CD4-positive, alpha-beta T cell treated with Interleukin-4 for 4 hours (primary cell): ENCODE data around the gene SMIM41.

ENCODE experiments used
- DNase-seq: peaks from one replicate; pipeline ENCODE4 v3.0.0-alpha.2; 2020

The SMIM41 gene

DNA sequence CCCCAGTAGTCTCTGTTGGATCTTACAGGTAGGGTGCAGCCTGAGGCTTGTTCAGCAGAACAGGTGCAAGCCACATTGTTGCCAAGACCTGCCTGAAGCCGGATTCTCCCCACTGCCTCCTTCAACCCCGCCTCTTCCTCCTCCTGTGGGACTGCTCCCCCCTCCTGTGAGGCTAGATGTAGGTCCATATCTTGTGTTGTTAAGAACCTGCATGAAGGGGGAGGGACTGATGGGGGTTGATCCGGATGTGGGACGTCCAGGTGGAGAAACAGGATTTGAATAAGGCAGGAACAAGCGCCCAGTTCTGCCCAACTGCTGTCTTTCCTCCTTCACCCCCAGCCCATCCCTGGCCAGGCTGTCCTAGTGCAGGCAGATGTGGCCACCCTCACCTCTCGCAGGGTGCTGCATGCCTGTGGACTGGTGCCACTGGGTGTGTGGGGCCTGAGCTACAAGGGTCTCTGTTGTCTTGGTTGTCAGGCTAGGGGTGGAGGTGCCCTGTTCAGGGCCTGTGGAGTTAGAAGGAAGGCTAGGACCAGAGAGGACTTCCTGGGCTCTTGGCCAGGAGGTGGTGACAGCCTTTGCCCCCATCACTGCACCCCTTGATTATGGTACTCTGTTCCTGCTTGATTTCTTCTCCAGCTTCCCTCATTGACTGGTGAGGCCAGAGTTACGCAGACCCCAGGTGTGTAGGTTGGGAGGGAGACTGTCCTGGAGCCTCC, 26.9 kb upstream of the SMIM41 start:
- DNase-seq = peak; percentile 14

DNA sequence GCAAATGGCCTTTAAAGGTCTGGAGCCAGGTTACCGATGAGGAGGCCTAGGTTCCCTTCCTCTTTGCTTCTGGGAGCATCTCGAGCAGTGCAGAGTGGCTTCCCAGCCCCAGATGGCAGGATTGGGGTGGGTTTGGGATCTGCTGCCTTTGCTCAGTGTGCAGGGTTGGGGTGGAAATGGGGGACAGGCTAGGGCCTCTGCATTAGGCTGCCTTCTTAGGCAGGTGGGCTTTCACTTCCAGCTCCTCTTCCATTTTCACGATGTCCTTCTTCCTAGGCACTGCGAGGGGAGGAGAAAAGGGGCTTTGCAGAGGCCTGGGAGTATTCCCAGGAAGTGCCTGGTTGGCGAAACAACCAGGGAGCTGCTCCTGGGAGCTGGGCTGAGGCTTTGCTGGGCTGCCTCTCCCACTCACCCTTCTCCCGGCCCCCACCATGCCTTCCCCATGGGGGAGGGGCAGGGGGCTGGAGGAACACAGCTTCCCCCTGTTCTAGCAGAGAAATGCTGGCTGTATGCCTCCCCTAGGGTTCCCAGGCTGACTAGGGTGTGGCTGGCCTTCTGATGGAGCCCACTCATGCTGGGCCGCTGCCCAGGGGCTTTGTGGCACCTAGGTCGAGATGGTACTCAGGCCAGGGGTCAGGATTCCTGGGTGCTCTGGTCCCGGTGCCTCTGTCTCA, 25.8 kb upstream of the SMIM41 start:
- DNase-seq = no peak

DNA sequence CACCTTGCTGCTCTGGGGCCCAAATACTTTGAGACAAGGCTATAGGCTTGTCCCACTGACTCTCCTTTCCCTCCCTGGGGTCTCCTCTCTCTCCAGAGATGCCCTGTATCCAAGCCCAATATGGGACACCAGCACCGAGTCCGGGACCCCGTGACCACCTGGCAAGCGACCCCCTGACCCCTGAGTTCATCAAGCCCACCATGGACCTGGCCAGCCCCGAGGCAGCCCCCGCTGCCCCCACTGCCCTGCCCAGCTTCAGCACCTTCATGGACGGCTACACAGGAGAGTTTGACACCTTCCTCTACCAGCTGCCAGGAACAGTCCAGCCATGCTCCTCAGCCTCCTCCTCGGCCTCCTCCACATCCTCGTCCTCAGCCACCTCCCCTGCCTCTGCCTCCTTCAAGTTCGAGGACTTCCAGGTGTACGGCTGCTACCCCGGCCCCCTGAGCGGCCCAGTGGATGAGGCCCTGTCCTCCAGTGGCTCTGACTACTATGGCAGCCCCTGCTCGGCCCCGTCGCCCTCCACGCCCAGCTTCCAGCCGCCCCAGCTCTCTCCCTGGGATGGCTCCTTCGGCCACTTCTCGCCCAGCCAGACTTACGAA, 25.2 kb upstream of the SMIM41 start:
- no peak for DNase-seq

DNA sequence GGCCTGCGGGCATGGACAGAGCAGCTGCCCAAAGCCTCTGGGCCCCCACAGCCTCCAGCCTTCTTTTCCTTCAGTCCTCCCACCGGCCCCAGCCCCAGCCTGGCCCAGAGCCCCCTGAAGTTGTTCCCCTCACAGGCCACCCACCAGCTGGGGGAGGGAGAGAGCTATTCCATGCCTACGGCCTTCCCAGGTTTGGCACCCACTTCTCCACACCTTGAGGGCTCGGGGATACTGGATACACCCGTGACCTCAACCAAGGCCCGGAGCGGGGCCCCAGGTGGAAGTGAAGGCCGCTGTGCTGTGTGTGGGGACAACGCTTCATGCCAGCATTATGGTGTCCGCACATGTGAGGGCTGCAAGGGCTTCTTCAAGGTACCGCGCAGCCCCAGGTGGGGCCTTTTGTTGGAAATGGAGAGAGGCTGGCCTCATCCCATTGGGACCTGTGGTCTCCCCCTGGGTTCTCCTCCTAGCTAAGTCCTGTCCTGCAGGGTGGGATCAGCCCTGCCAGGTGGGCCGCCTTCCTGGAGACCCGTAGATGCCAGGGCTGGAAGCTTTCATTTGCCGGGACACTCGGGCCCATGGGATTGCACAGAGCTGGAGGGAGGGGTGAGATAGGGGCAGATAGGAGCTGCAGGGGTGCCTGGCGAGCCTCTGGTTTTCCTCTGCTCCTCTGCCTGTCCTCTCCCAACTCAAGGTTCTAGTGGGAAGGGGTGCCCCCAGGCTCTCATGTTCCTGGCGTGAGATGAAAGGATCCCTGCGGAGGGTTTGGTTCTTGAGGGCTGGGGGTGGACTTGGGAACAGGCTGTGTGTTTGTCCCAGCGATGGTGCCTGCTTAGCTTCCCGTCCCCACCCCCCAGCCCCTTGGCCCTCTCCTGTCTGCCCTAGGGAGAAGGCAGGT, 24.4 kb upstream of the SMIM41 start:
- DNase-seq = no peak

DNA sequence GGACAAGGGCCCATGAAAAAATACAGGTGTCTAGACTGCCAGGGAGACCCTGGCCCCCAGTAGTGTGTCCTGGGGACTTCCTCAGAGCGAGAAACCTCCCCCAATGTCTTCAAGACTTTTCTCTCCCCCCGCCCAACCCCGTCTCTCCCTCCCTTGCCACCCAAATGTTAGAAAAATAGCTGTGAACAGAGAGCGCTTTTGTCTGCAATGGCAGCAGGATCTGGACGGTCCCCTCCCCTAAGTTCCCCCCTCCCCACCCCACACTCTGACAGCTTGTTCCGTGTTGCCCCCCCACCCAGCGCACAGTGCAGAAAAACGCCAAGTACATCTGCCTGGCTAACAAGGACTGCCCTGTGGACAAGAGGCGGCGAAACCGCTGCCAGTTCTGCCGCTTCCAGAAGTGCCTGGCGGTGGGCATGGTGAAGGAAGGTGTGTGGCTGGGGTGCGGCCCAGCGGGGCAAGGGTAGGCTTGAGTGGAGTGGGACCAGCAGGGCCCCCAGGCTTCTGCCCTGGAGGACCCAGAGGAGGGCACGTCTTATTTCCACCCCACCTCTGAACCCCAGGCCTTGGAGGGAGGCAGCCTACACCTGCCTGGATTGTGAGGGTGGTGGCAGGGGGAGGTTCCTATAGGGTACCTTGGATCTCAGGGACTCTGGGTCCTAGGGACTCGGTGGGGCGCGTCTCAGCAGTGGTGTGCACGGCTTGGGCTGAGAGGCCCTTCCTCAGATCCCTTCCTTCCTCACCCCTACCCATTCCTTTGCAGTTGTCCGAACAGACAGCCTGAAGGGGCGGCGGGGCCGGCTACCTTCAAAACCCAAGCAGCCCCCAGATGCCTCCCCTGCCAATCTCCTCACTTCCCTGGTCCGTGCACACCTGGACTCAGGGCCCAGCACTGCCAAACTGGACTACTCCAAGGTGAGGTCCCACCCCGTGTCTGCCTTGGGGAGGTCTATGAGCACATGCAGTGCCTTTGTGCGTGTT, 23.5 kb upstream of the SMIM41 start:
- no peak for DNase-seq

DNA sequence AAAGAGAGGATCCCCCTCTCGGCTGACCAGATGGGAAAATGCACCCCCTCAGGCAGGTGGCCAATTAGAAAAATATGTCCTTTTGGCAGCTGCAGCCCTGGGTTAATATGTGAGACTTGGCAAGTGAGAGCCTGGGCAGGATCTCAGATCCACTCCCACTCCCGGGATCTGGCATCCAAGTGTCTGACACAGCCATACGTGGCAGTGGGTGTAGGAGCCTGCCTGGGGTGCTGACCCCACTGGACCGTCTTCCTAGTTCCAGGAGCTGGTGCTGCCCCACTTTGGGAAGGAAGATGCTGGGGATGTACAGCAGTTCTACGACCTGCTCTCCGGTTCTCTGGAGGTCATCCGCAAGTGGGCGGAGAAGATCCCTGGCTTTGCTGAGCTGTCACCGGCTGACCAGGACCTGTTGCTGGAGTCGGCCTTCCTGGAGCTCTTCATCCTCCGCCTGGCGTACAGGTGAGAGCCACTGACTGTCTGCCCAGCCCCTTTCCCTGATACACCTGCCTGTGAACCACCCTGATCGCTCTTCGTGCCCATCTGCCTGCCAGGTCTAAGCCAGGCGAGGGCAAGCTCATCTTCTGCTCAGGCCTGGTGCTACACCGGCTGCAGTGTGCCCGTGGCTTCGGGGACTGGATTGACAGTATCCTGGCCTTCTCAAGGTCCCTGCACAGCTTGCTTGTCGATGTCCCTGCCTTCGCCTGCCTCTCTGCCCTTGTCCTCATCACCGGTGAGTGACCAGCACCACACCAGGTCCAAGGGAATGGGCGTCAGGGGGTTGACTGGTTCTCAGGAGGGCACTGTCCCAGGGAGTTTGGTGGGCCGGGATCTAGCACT, 22.5 kb upstream of the SMIM41 start:
- no peak for DNase-seq

DNA sequence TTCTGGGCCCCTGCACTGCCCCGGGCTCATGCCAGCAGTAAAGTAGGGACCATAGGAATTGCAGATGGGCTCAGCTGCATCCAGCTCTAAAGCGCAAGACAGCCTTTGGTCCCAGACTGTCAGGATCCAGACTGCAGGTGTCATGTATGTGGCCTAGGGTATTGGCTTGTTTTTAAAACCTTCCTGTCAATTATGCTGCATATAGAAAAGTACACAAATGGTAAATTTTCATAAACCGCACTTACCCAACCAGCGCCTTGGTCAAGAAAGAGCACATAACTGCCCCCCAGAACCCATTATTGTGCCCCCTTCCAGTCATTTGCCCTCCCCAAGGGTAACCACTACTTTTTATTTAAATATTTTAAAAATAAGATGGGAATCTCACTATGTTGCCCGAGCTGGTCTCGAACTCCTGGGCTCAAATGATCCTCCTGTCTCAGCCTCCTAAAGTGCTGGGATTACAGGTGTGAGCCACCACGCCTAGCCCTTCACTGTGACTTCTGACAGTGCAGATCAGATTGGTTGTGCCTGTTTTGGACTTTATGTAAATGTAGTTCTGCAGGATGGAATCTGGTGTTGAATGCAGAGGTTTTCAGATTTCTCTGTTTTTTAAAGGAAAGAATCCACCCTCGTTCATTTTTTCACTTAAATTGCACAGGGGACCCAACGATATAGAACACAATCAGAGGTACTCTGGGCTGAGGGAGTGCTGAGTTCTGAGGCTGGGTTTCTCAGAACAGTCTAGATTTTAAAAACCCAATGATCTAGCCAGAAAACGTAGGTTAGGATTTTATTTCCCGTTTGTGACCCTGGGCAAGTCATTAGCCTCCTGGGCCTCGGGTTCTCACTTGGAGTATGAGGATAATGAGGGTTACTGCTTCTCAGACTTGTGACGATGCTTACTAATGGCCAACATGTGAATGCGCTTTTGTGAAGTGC, 21.6 kb upstream of the SMIM41 start:
- DNase-seq = no peak

DNA sequence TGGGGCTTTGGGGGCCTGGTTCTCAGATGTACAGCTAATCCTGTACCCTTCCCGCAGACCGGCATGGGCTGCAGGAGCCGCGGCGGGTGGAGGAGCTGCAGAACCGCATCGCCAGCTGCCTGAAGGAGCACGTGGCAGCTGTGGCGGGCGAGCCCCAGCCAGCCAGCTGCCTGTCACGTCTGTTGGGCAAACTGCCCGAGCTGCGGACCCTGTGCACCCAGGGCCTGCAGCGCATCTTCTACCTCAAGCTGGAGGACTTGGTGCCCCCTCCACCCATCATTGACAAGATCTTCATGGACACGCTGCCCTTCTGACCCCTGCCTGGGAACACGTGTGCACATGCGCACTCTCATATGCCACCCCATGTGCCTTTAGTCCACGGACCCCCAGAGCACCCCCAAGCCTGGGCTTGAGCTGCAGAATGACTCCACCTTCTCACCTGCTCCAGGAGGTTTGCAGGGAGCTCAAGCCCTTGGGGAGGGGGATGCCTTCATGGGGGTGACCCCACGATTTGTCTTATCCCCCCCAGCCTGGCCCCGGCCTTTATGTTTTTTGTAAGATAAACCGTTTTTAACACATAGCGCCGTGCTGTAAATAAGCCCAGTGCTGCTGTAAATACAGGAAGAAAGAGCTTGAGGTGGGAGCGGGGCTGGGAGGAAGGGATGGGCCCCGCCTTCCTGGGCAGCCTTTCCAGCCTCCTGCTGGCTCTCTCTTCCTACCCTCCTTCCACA, 20.7 kb upstream of the SMIM41 start:
- DNase-seq = no peak

DNA sequence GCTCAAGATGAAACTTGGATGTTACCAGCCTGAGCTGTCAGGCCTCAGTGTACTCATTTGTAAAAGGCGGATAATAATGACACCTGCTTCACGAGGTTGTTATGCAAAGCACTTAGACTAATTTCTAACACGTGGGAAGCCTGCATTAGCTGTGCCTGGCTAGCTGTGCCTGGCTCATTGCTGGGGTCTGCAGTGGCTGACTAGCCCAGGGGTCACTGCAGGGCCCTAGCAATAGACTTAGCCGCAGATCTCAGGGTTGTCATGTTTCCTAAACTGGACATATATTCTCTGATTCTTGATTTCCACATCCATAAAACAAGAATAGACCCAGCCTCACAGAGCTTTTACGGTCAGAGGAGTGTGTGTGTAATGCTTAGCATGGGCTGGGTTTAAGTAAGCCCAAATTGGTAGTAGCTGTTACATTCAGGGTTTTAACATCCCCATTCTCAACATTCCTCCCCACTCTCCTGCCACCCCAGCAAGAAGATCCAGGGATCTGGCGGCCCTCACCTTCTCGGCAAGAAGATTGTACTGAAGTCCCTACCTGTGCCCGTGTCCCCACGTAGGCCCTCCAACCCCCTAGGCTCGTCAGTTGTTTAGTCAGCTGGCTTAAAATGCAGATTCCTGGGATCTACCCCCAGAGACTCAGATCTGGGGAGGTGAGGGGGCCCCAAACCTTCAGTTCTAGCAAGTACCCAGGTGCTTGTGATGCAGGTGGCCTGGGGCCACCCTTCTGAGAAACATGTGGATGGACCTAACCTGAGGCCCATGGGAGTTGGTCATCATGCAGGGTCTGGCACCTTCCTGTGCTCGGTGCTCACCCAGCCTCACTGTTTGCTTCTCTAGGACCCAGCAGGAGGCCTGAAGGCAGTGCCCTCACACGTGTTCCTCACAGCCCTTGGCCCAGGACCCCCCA, 19.7 kb upstream of the SMIM41 start:
- no peak for DNase-seq

DNA sequence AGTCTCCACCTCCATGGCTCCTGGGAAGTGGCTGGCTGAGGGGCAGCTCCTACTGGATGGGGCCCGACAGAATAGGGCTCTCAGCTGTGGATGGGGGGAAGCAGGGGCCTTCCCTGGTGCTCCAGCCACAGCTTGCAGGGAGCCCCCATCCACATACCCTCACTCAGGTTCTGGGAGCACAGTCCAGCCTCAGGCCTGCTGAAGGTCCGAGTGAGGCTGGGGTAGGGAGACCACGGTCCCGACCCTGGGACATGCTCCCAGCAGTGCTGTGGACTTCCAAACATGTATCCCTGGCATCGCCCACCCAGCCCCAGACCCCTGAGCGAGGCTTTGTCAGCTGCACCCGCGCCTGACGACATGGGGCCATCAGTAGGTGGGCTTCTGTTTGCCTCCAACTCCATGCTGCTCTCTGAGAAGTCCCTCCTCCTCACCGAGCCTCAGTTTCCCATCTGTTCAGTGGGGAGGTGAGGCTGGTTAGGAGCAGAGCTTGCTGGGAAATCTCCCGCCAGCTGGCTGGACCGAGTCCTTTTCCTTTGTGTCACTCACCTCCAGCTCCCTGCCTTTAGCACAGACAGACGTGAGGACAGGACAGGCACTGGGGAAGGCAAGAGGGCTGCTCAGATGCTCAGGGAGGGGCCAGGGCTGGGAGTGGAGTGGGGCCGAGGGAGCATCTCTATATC, 18.9 kb upstream of the SMIM41 start:
- DNase-seq = no peak

DNA sequence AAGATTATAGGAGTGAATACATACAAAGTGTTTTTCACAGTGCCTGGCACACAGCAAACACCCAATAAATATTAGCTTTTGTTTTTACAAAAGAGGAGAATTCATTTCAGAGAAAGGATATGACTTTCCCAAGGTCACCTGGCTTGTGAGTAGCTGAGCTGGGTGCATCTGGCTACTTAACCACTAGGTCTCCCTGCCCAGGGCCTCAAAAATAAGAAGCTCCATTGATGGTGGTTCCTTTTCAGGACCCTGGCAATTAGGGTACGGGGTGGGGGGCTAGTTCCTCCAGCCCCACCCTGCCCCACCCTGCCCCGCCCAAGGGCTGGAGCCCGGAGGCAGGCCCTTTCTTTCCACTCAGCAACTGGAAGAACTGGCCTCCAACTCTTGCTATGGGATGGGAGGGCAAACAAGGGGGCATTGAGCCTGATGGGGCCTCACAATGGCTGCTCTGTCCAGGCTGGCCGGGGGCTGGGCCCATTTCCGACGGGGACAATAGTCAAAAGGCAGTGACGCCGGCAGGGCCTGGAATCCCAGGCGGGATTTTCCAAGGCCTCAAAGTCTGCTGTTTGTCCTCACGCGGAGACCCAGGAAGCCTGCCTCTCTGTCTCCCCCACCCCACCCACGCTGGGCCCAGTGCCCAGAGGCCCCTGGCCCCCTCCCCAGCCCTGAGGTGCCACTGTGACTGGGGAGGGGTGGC, 17.9 kb upstream of the SMIM41 start:
- no peak for DNase-seq

DNA sequence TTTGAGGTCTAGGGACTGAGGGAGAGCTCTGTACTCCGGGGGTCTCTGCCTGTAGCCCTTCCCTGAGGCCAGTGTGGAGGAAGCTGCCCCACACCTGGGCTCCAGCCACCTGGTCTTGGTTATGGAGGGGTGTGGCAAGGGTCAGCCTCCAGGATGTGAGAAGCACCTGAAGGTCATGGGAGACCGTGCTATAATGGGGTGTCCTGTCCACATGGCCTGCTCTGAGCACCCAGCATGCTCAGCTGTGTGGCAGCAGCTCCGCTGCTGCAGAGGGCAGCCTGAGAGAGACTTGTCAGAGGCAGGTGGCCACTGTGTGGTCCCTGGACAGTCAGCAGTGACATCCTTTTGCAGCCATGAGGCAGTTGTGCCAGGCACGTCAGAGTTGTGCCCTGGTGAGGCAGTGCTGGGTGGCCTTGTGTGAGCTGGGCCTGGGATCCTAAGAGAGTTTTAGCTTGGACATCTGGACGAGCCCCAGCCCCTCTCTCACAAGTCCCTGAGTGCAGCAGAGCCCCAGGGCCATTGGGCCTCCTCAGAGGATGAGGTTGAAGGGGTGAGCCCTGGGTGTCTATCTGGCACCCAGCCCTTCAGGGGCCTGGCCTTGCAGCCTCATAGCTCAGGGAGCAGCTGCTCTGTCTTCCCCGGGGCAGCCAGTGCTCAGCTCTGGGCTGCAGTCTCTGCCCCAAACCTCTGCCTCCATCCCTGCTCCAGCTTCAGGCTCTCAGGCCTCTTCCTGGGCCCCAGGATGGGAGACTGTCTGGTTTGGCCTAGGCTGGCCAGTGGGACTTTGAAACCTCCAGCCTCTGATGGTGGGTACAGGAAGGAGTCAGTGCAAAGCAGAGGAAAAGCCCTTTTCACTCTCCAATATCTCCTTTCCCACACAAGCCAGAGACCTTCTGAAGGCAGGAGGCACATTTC, 17.1 kb upstream of the SMIM41 start:
- no peak for DNase-seq

DNA sequence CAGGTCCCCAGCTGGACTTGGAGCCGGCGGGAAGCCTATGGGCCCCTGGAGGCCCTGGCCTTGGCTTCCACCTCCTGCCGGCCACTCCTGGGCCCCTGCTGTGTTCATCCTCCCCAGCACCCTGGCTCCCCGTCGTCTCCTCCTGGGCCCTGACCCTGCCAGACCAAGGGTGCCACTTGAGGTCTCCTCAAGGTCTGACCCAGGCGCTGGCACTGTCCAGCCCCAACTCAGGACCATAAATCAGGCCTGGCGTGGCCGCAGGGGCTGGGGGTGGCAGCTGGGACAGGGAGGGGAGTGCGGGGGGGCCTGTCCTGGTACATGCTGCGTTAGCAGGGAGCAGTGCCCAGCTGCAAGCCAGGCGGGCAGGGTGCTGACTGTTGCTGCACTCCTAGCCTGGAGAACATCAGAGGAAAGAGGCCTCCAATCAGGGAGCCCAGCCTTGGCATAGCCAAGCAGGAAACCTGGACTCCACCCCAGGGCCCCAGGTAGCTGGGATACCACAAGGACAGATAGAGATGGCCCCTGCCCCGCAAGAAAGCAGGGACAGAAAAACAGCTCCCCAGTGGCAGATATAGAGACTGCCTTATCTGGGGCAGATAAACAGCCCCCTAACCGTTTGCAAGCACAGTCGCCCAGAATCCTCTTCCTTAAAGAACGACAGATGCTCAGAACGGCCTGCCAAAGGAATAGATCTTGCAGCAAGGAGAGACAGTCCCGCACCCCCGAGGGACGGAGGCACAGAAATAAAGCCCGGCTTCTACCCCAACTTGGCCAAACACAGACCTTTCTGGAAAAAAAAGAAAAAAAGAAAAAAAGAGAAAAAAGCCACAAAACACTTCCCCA, 16.2 kb upstream of the SMIM41 start:
- DNase-seq = no peak

DNA sequence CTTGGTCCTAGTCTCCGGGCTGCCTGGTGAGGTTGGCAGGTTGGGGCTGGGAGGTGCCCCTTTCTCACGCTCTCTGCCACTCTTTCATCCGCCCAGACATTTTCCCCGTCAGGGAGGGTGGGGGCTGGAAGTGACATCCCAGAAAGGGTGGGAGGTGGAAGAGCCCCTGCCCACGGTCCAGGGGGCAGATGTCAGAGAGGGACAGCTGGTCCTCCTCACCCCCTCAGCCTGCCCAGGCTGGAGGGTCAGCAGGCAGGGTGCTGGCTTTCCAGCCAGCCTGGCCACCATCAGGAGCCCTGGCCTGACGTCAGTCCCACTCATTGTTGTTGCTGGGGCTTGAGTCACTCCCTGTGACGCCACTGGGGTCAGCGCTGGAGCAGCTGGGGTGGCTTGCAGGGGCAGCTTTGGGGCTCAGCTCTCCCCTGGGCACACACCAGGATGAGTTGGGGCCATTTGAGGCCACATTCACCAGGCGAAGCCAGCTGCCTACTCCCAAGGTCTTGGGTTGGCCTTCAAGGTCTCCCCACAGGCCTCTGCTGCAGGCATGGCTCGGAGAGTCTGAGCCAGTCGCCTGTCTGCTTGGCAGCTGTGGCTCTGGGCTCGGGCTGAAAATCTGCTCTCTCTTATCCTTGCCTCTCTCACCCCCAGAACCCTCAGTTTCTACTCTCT, 15.4 kb upstream of the SMIM41 start:
- DNase-seq = no peak
